ENCODE data around the gene CABLES1. TPM values are rescaled to one million over a fixed set of nuclear protein-coding genes. Genes with fewer than 3 reads are reported as not detected.

The CABLES1 gene
- polyA plus RNA-seq, 1 donor (not counting 4 experiments of a cell fraction or from before 2014, with no cell fraction given), result 1.00 TPM

DNA sequence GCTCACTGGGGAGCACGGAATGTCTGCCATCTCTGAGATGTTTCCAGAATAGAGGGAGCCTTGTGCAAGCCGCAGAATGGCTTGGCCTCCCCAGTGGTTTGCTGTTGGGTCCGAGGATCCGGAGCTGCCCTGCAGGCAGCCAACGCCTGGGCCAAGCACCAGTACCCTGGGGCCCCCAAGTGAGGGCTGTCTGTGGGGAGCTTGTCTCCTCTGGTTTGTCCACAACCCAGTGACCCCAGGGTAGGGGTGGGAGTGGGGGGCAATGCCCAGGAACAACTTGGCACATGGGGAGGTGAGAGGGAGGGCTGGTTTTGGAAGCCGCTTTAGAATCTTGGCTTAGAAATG, 147.1 kb downstream of the CABLES1 start:
- Histone ChIP-seq H3K4me1 (ENCODE audit: control insufficient read depth, extremely low read depth, insufficient read depth, low read length) (peaks cover 31% of the 10 kb centered on the region), H2AFZ (ENCODE audit: control insufficient read depth, low read length) (peak overlapping the region; percentile 59), H3K27me3 (ENCODE audit: control insufficient read depth, extremely low read depth, insufficient read depth, low read length) (no peaks in the 10 kb centered on the region), H3K36me3 (ENCODE audit: control insufficient read depth in 2 of 2, extremely low read depth in 1 of 2, insufficient read depth in 2 of 2, low read length in 2 of 2) (no peaks in the 10 kb centered on the region), H3K4me2 (ENCODE audit: control insufficient read depth, extremely low read depth, insufficient read depth, low read depth, low read length) (peak overlapping the region; percentile 54), H3K9me3 (ENCODE audit: control insufficient read depth, low read depth, low read length) (peaks cover 6% of the 10 kb centered on the region), H3K79me2 (ENCODE audit: control insufficient read depth, insufficient read depth, low read length) (no peaks in the 10 kb centered on the region), H3K9me1 (ENCODE audit: control insufficient read depth, extremely low read depth, insufficient read depth, low read length) (no peaks in the 10 kb centered on the region), H3K27ac (ENCODE audit: control insufficient read depth, insufficient read depth, low read length) (peak overlapping the region; percentile 61), H4K20me1 (ENCODE audit: control insufficient read depth, extremely low read depth, insufficient read depth, low read length) (no peaks in the 10 kb centered on the region), H3K4me3 (ENCODE audit: control insufficient read depth in 2 of 3, extremely low read depth in 1 of 3, insufficient read depth in 2 of 3, low read depth in 1 of 3, low read length in 3 of 3) (no peak overlapping the region), H3K9ac (ENCODE audit: control insufficient read depth, extremely low read depth, insufficient read depth, low read length) (no peak overlapping the region)
- FAIRE-seq, result no peak
- DNase-seq (ENCODE audit: low read depth, low spot score), result no peak
- dilution Hi-C loops (cut with MboI; ENCODE audit: extremely low pct_ligation_motif_present, low sequenced_read_pairs), result no loop called here
- TF ChIP-seq EZH2 (IDR thresholded peaks at IDR 0.05; ENCODE audit: low read length), result no peak
- TF ChIP-seq, protein P1, sequence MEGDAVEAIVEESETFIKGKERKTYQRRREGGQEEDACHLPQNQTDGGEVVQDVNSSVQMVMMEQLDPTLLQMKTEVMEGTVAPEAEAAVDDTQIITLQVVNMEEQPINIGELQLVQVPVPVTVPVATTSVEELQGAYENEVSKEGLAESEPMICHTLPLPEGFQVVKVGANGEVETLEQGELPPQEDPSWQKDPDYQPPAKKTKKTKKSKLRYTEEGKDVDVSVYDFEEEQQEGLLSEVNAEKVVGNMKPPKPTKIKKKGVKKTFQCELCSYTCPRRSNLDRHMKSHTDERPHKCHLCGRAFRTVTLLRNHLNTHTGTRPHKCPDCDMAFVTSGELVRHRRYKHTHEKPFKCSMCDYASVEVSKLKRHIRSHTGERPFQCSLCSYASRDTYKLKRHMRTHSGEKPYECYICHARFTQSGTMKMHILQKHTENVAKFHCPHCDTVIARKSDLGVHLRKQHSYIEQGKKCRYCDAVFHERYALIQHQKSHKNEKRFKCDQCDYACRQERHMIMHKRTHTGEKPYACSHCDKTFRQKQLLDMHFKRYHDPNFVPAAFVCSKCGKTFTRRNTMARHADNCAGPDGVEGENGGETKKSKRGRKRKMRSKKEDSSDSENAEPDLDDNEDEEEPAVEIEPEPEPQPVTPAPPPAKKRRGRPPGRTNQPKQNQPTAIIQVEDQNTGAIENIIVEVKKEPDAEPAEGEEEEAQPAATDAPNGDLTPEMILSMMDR (optimal IDR thresholded peaks at IDR 0.05 in 1 of 3, IDR thresholded peaks at IDR 0.05 in 1 of 3, conservative IDR thresholded peaks at IDR 0.05 in 1 of 3; ENCODE audit: extremely low read depth in 1 of 3, insufficient read depth in 2 of 3, low read length in 3 of 3), result no peak

DNA sequence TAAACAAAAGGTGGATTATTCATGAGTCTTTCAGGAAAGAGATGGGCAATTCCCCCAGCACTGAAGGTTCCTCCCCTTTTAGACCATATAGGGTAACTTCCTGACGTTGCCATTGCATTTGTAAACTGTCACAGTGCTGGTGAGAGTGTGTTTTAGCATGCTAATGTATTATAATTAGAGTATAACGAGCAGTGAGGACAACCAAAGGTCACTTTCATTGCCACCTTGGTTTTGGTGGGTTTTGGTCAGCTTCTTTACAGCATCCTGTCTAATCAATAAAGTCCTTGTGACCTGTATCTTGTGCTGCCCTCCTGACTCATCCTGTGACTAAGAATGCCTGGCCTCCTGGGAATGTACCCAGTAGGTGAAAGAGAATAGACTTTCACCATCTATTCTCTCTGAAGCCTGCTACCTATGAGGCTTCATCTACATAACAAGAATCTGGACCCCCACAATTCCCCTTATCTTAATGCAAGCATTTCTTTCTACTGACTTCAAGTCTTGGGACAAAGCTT, 148.7 kb downstream of the CABLES1 start:
- peak; percentile 92 for FAIRE-seq
- dilution Hi-C loops (cut with MboI; ENCODE audit: extremely low pct_ligation_motif_present, low sequenced_read_pairs), result no loop called here
- Histone ChIP-seq H2AFZ (ENCODE audit: control insufficient read depth, low read length) (no peak overlapping the region), H3K4me3 (ENCODE audit: control insufficient read depth in 2 of 3, extremely low read depth in 1 of 3, insufficient read depth in 2 of 3, low read depth in 1 of 3, low read length in 3 of 3) (no peak overlapping the region), H3K36me3 (ENCODE audit: control insufficient read depth in 2 of 2, extremely low read depth in 1 of 2, insufficient read depth in 2 of 2, low read length in 2 of 2) (no peaks in the 10 kb centered on the region), H3K4me2 (ENCODE audit: control insufficient read depth, extremely low read depth, insufficient read depth, low read depth, low read length) (peak overlapping the region; percentile 48), H3K4me1 (ENCODE audit: control insufficient read depth, extremely low read depth, insufficient read depth, low read length) (peaks cover 31% of the 10 kb centered on the region), H3K27ac (ENCODE audit: control insufficient read depth, insufficient read depth, low read length) (peak overlapping the region; percentile 63), H3K27me3 (ENCODE audit: control insufficient read depth, extremely low read depth, insufficient read depth, low read length) (no peaks in the 10 kb centered on the region), H3K9ac (ENCODE audit: control insufficient read depth, extremely low read depth, insufficient read depth, low read length) (no peak overlapping the region), H3K9me1 (ENCODE audit: control insufficient read depth, extremely low read depth, insufficient read depth, low read length) (no peaks in the 10 kb centered on the region), H3K9me3 (ENCODE audit: control insufficient read depth, low read depth, low read length) (no peaks in the 10 kb centered on the region), H4K20me1 (ENCODE audit: control insufficient read depth, extremely low read depth, insufficient read depth, low read length) (no peaks in the 10 kb centered on the region), H3K79me2 (ENCODE audit: control insufficient read depth, insufficient read depth, low read length) (no peaks in the 10 kb centered on the region)
- DNase-seq (ENCODE audit: low read depth, low spot score), result no peak
- TF ChIP-seq EZH2 (IDR thresholded peaks at IDR 0.05; ENCODE audit: low read length), result no peak
- TF ChIP-seq, protein P1 (optimal IDR thresholded peaks at IDR 0.05 in 1 of 3, IDR thresholded peaks at IDR 0.05 in 1 of 3, conservative IDR thresholded peaks at IDR 0.05 in 1 of 3; ENCODE audit: extremely low read depth in 1 of 3, insufficient read depth in 2 of 3, low read length in 3 of 3), result no peak

All from keratinocyte (primary cell).